GM21825 (cell line): ENCODE measurements around the gene NT5C.

ENCODE experiments used
- ATAC-seq: cut with Tn5 transposase; IDR thresholded peaks from one replicate; pipeline ENCODE4 v1.9.1; 2021; ENCODE audit warnings: mild to moderate bottlenecking, moderate library complexity; ENCODE audit not compliant: unreplicated experiment

The NT5C gene

DNA sequence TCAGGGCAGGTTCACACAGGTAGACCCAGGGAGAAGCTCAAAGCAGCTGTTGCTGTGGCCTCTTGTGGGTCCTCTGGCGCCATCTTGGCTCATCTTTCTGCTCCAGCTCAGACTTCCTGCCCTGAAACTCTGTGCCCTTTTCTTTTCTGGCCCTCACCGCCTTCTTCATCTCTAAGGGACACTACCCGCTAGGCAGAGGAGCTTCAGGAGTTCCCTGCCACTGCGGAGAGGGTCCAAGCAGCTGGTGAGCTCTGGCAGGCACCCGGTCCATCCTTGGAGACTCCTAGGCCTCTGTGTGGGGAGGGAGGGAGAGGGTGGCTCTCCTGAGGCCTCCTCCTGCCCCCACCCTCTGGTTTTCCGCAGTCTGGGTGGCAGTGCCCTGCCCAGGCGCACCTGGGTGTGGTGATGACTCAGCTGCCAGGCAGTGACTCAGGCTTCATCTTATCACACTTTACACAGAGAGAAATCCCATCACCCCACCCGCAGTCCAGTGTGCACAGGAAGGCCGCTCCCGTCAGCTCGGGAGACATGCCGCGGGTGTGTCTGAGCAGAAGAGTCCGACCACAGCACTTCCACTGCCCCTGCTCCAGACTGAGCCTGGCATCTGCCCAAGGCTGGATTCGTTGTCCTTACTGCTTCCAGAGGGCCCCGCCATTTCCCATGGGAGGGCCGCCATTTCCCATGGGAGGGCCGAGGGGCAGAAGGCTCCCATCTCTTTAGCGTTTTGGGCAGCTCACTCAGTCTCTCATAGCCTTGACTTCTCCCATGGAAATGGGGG is 7.3 kb downstream of the NT5C start:
- no peak for ATAC-seq

DNA sequence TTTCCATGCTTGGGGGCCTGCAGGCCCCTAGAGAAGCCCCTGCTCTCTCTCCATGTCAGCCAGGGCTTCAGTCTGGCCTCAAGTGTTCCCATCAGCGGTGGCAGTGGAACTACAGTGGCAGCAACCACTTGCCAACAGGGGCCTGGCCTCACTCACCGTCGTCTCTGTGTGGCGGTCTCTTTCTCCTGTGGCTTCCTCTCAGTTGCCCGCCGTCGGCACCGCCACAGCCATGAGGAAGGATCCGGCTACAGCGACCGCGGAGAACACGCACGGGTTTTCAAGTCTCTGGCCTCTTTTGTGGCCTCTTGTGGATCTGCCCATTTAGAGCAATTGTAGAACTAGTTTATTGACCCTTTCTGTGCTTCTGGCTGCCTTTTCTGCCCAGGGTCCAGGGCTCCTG is 13.2 kb downstream of the NT5C start:
- no peak for ATAC-seq

DNA sequence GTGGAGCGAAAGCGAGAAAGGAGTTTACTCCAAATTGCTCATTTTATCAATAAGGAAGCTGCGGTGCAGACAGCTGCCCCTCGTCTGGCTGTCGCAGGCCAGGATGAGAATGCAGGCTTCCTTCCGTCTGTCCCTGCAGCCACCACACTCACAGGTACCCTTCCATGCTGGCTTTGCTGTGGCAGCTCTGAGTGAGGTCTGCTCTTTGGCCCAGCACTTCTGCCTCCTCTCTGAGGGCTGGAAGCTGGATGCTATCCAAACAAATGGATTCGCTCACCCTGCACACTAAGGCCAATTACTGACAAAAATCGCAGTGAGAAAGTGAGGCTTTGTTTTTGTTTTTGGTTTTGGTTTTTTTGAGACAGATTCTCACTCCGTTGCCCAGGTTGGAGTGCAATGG is 14.8 kb downstream of the NT5C start:
- no peak for ATAC-seq

DNA sequence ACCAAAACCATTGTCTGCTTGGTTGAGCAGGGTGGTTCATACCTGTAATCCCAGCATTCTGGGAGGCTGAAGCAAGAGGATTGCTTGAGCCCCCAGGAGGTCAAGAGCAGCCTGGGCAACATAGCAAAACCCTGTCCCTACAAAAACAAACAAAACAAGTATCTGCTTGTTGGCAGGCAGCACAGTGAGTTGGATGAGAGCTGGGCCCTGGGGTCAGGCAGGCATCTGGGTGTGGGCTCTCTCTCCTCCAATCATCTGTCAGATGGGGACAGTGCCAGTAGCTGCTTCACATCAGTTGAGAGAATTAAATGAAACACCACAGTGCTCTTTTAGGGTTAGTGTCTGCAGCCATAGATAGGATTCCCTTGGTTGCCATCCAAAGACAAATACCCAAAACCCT is 16.0 kb downstream of the NT5C start:
- ATAC-seq = no peak

DNA sequence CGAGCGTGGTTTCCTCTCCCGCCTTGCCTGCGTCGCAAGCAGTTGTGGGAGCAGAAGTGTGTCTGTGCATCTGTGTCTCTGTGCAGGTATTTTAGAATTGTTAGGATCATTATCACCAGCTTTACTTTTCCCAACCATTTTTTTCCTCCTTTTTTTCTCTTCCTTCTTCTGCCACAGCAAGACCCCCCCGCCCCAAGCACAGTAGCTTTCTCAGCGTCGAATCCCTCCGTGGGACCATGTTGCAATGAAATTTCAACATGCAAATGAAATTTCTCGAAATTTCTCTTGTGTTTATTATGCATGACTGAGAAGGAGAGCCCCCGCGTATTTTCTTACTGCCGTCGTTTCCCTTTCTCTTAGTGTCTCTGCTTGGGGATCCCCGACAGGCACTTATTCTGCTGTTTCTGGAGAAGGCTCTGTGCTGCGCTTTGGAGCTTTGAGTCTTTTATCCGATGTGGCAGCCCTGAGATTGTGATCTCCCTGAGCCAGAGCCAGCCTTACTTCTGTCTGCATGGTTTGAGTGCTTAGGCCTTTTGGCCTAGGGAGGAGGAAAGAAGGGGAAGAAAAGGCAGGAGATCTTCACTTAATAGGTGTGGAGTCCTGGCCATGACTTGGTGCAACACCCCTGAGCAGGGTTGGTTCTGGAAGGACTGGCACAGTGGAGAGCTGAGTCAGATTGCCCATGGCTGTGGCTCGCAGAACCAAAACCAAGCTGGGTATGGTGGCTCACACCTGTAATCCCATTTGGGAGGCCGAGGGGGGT is 16.8 kb downstream of the NT5C start:
- no peak for ATAC-seq

DNA sequence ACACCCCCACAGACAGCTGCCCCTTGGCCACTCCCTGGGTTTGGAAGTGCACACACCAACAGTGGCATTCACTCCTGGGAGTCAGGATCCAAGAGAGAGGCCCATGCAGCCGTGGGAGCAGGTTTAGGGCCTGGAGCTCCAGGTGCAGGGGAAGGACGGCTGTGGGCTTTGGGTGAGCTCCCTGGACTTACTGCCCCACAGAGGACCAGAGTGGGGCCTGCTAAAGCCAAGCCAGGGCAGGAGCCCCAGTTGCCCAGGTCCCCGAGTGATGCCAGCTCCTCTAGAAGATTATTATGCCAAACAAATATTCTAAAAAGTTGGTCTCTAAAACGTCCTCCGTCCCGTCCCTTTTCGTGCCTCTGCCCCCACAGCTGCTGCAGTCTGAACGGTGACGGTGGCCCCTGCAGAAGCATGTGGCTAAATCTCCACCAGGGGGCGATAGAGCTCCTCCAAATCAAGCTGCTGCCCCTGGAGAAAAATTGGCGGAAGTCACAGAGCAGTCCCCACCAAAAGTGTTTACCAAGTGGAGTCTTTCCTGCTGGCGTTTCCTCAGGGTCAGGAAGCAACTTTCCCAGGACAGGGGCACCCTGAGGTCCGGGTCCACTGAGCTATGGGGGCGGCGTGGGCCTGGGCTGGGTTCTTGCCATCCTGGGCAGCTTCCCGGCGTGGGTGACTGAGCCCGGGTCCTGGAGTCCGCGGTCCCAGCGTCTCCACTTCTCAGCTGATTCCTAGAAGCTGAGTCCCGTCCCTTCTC is 17.6 kb downstream of the NT5C start:
- ATAC-seq = peak; percentile 32

DNA sequence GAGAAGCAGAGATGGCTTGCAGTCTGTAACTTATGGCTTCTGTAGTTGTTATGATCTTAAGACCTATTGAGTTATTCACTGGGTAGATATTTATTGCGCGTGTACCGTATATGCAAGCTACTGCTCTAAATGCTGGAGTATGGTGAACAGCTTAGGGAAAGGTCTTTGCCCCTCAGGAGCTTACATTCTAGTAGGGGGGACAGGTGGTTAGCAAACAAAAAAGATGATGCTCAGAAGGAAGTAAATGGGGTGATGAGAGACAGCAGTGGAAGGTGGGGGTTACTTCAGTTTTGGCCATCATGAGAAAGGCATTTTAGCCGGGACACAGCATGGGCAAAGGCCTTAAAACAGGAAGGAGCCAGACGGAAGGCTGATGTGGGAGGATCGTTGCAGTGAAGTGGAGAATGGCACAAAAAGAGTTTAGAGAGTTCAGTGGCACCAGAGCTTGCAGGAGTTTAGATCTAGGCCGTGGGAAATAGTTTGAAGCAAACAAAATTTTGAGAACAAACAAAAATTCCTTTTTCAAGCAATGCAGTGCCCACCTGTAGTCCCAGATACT is 19.7 kb downstream of the NT5C start:
- no peak for ATAC-seq

DNA sequence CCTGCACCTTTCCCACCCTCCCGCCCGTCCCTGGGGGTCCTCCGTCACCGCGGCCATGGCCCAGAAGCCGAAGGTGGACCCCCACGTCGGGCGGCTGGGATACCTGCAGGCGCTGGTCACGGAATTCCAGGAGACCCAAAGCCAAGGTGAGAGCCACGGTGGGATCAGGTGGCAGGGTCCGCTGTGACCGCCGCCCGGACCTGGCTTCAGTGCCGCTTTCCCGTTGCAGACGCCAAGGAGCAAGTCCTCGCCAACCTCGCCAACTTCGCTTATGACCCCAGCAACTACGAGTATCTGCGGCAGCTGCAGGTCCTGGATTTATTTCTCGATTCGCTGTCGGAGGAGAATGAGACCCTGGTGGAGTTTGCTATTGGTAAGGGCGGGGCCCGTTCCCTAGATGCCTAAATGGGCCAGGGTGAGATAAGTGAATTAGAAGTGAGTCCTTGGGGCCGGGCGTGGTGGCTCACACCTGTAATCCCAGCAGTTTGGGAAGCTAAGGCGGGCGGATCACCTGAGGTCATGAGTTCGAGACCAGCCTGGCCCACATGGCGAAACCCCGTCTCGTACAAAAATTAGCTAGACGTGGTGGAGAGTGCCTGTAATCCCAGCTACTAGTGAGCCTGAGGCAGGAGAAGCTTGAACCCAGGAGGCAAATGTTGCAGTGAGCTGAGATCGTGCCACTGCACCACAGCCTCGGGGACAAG is 21.2 kb downstream of the NT5C start:
- ATAC-seq = no peak

DNA sequence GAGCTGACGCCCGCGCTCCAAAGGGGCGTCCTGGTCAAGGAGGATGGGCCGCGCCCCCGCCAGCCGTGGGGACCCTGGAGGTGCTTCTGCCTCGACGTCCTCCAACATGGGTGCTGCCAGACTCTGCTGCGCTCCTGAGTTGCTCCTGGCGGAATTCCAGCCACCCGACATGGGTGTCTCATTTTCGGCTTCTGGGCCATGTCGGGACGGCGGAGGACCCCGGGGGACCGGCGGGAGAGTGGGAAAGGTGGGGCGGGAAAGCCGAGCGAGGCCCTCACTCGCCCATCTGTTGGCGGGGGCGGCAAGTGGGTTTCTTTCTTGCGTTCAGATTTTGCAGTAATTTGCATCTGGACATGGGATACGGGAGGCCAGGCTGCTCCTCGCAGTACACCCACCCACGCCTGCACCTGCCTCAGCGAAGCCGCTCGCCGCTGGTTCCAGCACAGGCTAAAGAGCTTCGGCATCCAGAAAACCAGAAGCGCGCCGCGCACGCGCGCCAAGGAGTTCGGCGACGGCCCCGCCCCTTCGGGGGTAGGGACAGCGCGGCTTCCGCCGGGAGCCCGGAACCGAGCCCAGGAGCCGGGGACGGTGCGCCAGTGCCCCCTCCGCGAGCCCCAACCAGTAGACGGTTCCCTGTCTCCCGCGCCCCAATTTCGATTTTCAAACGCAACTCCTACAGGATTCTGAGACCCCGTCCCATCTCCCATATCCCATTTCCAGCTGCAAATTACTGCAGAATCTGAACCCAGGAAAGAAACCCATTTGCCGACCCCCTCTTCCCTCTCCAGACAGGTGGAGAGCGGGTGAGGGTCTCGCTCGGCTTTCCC is 21.9 kb downstream of the NT5C start, which contains the start of gene ARMC7:
TSS of gene ARMC7 (plus strand) at position 563 of the 827 bp plus-strand sequence. CDS start 320 bp downstream, outside the sequence.
- peak; percentile 58 for ATAC-seq

DNA sequence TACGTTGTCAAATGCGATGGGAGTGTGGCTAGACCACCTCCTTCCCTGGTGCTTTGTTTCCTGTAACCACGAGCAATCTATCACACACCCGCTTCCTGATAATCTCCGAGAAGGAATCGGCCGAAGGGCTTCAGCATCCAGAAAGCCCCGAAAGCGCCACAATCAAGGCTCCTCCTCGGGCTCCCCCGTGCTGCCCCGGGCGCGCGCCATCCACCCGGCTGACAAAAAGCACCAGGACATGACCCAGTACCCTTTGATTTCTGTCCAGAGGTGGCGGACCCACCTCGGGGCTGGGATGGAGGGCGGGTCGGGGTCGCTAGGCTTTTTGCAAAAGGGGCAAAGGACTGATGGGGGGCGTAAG is 22.5 kb downstream of the NT5C start:
- ATAC-seq = peak; percentile 16

DNA sequence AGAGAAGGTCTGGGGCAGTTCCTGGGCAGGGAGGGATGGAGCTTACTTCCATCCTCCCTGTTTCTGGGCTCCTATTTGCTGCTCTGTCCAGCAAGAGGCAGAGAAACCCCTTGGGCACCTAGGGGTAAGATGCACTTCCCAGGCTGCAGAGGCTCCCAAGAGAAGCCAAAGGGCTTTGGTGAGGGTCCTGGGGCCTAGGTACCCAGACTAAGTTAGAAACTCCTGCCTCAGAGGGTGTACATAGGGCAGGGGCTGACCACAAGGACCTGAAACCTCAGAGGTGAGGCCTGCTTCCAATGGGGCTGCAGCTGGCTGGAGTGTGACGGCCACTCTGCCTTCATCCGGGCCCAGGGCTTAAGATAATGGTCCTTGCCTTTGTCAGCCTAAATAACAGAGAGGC is 23.3 kb downstream of the NT5C start:
- ATAC-seq = no peak

DNA sequence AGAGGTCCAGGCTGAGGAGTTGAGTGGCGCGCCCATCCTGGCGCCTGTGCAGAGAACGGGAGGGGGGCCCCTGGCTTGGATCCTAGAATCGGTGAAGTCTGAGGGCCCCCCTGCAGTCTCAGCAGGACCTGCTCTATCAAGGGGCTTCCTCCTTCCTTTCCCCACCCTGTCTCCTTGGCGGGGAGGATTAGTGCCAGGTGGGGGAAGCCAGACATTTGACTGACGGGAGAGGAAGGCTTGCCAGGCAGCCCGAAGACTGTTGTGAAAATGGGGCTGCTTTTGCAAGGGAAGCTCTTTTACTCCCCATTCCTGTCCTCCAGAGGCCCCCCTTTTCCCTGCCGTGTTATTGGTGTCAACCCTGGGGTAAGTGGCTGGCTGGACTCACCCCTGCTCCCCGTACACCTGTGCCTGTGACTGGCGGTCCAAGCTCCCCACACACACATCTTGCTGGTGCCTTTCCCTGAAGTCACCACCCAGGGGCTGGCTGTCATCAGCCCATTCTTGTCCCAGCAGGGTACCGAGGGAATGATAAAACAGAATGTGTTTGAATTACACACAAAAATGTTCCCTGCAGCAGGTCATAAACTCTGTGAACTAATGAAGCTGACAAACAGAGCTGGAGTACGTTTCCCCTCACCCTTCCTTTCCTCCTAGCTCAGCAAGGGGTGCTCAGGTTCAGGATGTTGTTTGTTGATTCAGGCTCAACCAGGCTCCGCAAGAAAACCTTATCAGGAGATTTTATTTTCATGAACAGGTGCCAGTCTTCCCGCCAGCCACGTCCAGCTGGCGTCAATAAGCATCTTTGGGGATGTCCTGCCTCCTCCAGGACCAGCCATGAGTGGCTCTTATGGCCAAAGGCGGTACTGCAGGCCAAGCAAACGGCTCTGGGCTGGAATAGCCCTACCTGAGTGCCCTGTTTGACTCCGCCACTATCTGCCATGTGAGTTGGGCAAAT is 26.1 kb downstream of the NT5C start:
- no peak for ATAC-seq

DNA sequence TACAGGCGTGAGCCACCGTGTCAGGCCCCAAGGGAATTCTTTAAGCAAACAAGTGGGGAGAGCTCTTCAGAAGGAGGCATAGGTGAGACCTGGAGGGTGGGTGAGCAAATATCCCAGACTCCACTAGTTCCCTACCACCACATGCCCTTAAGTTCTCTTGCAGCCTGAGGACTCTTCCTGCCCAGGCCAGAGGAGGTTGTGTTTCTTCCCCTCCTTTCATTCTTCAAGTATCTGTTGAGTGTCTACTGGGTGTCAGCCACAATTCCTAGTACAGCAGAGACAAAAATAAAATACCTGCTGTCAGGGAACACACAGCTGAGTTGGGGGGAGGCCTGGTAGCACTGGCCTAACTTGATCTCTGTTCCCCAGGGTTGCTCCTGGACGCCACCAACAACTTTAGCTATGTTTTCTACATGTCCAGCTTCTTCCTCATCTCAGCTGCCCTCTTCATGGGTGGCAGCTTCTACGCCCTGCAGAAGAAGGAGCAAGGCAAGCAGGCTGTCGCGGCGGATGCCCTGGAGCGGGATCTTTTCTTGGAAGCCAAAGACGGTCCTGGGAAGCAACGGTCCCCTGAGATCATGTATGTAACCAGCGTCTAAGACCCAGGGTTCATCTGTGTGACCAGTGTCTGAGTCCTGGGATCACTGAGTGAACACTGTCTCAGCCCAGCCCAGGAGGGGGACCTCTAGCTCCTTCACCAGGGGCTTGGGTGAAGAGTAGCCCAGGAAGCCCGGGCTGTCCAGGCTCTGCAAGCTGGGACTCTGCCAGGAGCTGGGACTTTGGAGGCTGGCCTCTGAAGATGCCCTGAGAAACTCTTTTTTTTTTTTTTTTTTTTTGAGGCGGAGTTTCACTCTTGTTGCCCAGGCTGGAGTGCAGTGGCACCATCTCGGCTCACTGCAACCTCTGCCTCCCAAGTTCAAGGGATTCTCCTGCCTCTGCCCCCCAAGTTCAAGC is 27.7 kb downstream of the NT5C start:
- no peak for ATAC-seq

DNA sequence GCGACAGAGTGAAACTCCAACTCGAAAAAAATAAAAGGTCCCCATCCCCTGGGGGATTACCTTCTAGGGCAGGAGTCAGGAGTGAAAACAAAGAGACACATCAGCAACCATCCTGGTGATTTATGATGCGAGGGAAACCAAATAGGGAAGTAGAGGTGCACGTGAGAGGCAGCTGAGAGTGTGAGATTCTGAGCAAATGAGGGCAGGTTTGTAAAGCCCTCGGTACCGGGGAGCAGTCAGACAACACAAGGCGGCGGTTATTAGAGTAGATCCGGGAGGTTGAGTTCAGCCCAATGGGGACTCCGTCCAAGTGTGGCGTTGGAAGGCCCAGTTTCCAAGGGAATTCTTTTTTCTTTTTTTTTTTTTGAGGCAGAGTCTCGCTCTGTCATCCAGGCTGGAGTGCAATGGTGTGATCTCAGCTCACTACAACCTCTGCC is 29.1 kb downstream of the NT5C start:
- no peak for ATAC-seq

DNA sequence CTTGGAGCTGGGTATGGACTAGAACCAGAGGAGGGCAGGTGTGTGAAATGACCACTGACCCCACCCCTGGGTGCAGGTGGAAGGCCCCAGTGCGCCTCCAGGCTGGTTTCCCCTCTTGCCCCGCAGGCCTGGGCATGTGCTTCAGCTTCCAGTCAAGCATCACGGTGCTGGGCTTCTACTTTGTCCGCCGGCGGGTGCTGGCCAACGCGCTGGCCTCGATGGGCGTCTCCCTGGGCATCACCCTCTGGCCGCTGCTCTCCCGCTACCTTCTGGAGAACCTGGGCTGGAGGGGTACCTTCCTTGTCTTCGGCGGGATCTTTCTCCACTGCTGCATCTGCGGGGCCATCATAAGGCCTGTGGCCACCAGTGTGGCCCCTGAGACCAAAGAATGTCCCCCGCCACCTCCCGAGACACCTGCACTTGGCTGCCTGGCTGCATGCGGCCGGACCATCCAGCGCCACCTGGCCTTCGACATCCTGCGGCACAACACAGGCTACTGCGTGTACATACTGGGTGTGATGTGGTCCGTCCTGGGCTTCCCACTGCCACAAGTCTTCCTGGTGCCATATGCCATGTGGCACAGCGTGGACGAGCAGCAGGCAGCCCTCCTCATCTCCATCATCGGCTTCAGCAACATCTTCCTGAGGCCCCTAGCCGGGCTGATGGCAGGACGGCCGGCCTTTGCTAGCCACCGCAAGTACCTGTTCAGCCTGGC is 31.5 kb downstream of the NT5C start:
- ATAC-seq = no peak

DNA sequence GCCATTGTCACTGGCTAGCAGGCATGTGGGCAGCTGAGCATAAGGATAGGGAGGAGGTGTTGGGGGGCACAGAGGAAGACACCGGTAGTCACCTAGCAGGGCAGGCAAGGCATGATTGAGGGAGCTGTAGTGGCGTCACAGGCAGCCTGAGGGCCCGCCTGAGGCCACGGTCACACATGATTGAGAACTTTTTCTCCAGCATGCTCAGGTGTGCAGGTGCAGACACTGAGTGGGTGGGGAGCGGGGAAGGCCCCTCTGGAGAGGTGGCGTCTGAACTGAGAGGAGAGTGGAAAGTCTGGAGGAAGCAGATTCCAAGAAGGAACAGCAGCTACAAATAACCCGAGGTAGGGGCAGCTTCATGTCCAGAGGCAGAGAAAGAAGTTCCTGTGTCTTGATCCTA is 32.7 kb downstream of the NT5C start:
- no peak for ATAC-seq

DNA sequence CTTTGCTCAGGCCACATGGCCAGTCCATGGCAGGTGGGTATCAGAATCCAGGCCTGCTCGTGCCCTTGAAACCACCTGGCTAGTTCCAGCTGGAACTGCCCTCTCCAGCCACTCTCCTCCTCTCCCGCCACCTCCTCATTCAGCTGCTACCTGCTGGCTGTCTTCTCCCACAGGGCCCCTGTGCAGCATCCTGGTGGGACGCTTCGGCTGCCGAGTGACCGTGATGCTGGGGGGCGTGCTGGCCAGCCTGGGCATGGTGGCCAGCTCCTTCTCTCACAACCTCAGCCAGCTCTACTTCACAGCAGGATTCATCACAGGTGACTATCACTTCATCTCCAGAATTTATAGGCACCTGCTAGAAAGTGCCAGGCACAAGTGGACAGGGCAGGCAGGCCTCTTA is 33.7 kb downstream of the NT5C start:
- ATAC-seq = no peak
